ENCODE measurements around the gene CCDC7.
"Not testable (repeated sequence)": the region's sequence is repeated elsewhere in the genome, so short reads cannot be mapped to it uniquely, and the experiment has no call there.

Gene CCDC7

GRCh38 chr10:32731527-32731926 lies 285.6 kb downstream of the CCDC7 start:
- DNase-seq: no peak

- no peak for DNase-seq
These were observed 293.0 kb downstream of the CCDC7 start for GRCh38 chr10:32738958-32739357.

GRCh38 chr10:32744321-32744720 lies 298.4 kb downstream of the CCDC7 start:
- DNase-seq: no peak

- no peak for DNase-seq
These were observed 300.9 kb downstream of the CCDC7 start for GRCh38 chr10:32746869-32747268.

- no peak for DNase-seq
These were observed 305.6 kb downstream of the CCDC7 start for GRCh38 chr10:32751582-32751981.

GRCh38 chr10:32754900-32755299 lies 309.0 kb downstream of the CCDC7 start:
- not testable (repeated sequence) for DNase-seq

- DNase-seq: no peak
These were observed 325.3 kb downstream of the CCDC7 start for GRCh38 chr10:32771217-32771616.

- no peak for DNase-seq
These were observed 327.2 kb downstream of the CCDC7 start for GRCh38 chr10:32773105-32773504.

- DNase-seq: no peak
These were observed 341.0 kb downstream of the CCDC7 start for GRCh38 chr10:32786968-32787367.

- DNase-seq: no peak
These were observed 341.8 kb downstream of the CCDC7 start for GRCh38 chr10:32787690-32788284.

GRCh38 chr10:32788359-32788758 lies 342.4 kb downstream of the CCDC7 start:
- DNase-seq: no peak

- DNase-seq: peak; percentile 13
These were observed 344.5 kb downstream of the CCDC7 start for GRCh38 chr10:32790483-32790882.

GRCh38 chr10:32793033-32793432 lies 347.1 kb downstream of the CCDC7 start:
- no peak for DNase-seq

- DNase-seq: peak; percentile 38
These were observed 349.8 kb downstream of the CCDC7 start for GRCh38 chr10:32795598-32796183.

- DNase-seq: not testable (repeated sequence)
These were observed 351.5 kb downstream of the CCDC7 start for GRCh38 chr10:32797393-32797792.

- no peak for DNase-seq
These were observed 401.0 kb downstream of the CCDC7 start for GRCh38 chr10:32846974-32847373.

- no peak for DNase-seq
These were observed 405.4 kb downstream of the CCDC7 start for GRCh38 chr10:32851301-32851700.

GRCh38 chr10:32854435-32854834 lies 408.5 kb downstream of the CCDC7 start:
- DNase-seq: no peak

- DNase-seq: no peak
These were observed 419.2 kb downstream of the CCDC7 start for GRCh38 chr10:32865170-32865569.

GRCh38 chr10:32877915-32878314 lies 432.0 kb downstream of the CCDC7 start:
- DNase-seq: no peak

- DNase-seq: no peak
These were observed 432.7 kb downstream of the CCDC7 start for GRCh38 chr10:32878646-32879045.

GRCh38 chr10:32882076-32882475 lies 436.1 kb downstream of the CCDC7 start:
- no peak for DNase-seq

GRCh38 chr10:32887481-32887880 lies 441.5 kb downstream of the CCDC7 start:
- DNase-seq: no peak

GRCh38 chr10:32888161-32888927 lies 442.4 kb downstream of the CCDC7 start:
- no peak for DNase-seq

Measured in fibroblast of skin of scalp (primary cell).